ENCODE results near the gene BTRC.

DNA sequence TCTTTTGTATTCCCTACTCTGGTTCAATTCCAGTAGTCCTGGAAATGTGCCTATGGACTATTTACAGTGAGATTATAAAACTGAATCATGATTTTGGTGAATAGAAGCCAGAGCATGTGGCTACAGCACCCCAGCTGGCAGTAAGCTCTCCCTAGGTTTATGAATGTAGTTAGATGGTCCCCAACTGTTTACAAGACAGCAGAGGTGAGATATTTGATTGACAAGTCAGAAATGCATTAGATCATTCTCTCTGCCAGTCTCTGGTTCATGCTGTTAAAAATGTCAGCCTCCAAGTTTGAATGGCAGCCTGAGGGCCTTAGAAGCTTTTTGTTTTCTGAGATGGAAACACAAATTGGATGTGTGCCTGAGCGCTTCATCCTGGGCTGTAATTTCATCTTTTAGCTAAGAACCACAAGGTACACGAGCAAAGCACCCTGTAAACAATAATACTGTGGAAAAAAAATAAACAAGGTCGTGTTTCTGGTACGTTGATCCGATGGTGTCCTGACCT, 85.0 kb downstream of the BTRC start:
- TF ChIP-seq, protein P1, sequence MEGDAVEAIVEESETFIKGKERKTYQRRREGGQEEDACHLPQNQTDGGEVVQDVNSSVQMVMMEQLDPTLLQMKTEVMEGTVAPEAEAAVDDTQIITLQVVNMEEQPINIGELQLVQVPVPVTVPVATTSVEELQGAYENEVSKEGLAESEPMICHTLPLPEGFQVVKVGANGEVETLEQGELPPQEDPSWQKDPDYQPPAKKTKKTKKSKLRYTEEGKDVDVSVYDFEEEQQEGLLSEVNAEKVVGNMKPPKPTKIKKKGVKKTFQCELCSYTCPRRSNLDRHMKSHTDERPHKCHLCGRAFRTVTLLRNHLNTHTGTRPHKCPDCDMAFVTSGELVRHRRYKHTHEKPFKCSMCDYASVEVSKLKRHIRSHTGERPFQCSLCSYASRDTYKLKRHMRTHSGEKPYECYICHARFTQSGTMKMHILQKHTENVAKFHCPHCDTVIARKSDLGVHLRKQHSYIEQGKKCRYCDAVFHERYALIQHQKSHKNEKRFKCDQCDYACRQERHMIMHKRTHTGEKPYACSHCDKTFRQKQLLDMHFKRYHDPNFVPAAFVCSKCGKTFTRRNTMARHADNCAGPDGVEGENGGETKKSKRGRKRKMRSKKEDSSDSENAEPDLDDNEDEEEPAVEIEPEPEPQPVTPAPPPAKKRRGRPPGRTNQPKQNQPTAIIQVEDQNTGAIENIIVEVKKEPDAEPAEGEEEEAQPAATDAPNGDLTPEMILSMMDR (IDR thresholded peaks at IDR 0.05): no peak
- TF ChIP-seq POLR2A (IDR thresholded peaks at IDR 0.05): no peak
